Measurements from ENCODE around the gene RNF25. TPM values are rescaled to one million over a fixed set of nuclear protein-coding genes. Genes with fewer than 3 reads are reported as not detected.

RNF25 gene
- total and polyA plus RNA-seq, 2 experiments from 2014 or later = 18.3 to 22.2 TPM

- H3K9me2 ChIP-seq (ENCODE audit: insufficient read depth) = no peaks in the 10 kb centered on the region
- Mint-ChIP-seq H3K4me3 (no peak overlapping the region), H3K9me3 (no peaks in the 10 kb centered on the region), H3K36me3 (ENCODE audit: low read depth) (peaks cover 7% of the 10 kb centered on the region; the same call in 2 of the 3 replicates), H3K27me3 (ENCODE audit: insufficient read depth, low read depth, poor library complexity) (peaks cover 5% of the 10 kb centered on the region), H3K27ac (no peak overlapping the region), H3K4me1 (peaks cover 6% of the 10 kb centered on the region; the same call in 2 of the 3 replicates)
- no peak for ATAC-seq
- no peak for DNase-seq (ENCODE audit: low spot score)
- H2AFZ ChIP-seq = no peak overlapping the region
- H3K4me1 ChIP-seq (ENCODE audit: insufficient read depth) = no peaks in the 10 kb centered on the region
- H3F3A ChIP-seq (replicated peaks; ENCODE audit: low read depth) = no peaks in the 10 kb centered on the region
- TF ChIP-seq, protein P1, sequence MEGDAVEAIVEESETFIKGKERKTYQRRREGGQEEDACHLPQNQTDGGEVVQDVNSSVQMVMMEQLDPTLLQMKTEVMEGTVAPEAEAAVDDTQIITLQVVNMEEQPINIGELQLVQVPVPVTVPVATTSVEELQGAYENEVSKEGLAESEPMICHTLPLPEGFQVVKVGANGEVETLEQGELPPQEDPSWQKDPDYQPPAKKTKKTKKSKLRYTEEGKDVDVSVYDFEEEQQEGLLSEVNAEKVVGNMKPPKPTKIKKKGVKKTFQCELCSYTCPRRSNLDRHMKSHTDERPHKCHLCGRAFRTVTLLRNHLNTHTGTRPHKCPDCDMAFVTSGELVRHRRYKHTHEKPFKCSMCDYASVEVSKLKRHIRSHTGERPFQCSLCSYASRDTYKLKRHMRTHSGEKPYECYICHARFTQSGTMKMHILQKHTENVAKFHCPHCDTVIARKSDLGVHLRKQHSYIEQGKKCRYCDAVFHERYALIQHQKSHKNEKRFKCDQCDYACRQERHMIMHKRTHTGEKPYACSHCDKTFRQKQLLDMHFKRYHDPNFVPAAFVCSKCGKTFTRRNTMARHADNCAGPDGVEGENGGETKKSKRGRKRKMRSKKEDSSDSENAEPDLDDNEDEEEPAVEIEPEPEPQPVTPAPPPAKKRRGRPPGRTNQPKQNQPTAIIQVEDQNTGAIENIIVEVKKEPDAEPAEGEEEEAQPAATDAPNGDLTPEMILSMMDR (conservative IDR thresholded peaks at IDR 0.05; ENCODE audit: low read depth in 2 of 2) = no peak
- H3K79me2 ChIP-seq (replicated peaks; ENCODE audit: insufficient read depth) = no peaks in the 10 kb centered on the region
- H4K20me1 ChIP-seq (replicated peaks; ENCODE audit: insufficient read depth) = no peaks in the 10 kb centered on the region
- no peaks in the 10 kb centered on the region for H3K27me3 ChIP-seq (ENCODE audit: insufficient read depth)
- H3K27ac ChIP-seq (ENCODE audit: low read depth) = no peak overlapping the region
- no peaks in the 10 kb centered on the region; the same call in 1 of the 2 replicates for H3K36me3 ChIP-seq (ENCODE audit: insufficient read depth)
- no peak overlapping the region for H3K4me3 ChIP-seq
- H3K4me2 ChIP-seq = no peak overlapping the region
Measured at GRCh38 chr2:218701806-218702205, 30.0 kb upstream of the RNF25 start.

DNA sequence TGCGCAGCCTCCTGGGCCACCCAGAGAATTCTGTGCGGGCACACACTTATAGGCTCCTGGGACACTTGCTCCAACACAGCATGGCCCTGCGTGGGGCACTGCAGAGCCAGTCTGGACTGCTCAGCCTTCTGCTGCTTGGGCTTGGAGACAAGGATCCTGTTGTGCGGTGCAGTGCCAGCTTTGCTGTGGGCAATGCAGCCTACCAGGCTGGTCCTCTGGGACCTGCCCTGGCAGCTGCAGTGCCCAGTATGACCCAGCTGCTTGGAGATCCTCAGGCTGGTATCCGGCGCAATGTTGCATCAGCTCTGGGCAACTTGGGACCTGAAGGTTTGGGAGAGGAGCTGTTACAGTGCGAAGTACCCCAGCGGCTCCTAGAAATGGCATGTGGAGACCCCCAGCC, 27.1 kb upstream of the RNF25 start:
- Histone ChIP-seq H3K4me2 (no peak overlapping the region), H3K27ac (ENCODE audit: low read depth) (no peak overlapping the region), H4K20me1 (replicated peaks; ENCODE audit: insufficient read depth) (no peaks in the 10 kb centered on the region), H3K79me2 (replicated peaks; ENCODE audit: insufficient read depth) (no peaks in the 10 kb centered on the region), H3K9me2 (ENCODE audit: insufficient read depth) (no peaks in the 10 kb centered on the region), H3K4me3 (no peak overlapping the region), H3K27me3 (ENCODE audit: insufficient read depth) (no peaks in the 10 kb centered on the region), H3F3A (replicated peaks; ENCODE audit: low read depth) (no peaks in the 10 kb centered on the region), H3K4me1 (ENCODE audit: insufficient read depth) (no peaks in the 10 kb centered on the region), H3K36me3 (ENCODE audit: insufficient read depth) (peaks cover 6% of the 10 kb centered on the region), H2AFZ (no peak overlapping the region)
- TF ChIP-seq, protein P2, sequence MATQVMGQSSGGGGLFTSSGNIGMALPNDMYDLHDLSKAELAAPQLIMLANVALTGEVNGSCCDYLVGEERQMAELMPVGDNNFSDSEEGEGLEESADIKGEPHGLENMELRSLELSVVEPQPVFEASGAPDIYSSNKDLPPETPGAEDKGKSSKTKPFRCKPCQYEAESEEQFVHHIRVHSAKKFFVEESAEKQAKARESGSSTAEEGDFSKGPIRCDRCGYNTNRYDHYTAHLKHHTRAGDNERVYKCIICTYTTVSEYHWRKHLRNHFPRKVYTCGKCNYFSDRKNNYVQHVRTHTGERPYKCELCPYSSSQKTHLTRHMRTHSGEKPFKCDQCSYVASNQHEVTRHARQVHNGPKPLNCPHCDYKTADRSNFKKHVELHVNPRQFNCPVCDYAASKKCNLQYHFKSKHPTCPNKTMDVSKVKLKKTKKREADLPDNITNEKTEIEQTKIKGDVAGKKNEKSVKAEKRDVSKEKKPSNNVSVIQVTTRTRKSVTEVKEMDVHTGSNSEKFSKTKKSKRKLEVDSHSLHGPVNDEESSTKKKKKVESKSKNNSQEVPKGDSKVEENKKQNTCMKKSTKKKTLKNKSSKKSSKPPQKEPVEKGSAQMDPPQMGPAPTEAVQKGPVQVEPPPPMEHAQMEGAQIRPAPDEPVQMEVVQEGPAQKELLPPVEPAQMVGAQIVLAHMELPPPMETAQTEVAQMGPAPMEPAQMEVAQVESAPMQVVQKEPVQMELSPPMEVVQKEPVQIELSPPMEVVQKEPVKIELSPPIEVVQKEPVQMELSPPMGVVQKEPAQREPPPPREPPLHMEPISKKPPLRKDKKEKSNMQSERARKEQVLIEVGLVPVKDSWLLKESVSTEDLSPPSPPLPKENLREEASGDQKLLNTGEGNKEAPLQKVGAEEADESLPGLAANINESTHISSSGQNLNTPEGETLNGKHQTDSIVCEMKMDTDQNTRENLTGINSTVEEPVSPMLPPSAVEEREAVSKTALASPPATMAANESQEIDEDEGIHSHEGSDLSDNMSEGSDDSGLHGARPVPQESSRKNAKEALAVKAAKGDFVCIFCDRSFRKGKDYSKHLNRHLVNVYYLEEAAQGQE (IDR thresholded peaks at IDR 0.05; ENCODE audit: unreplicated experiment) = no peak
- TF ChIP-seq, protein P1 (conservative IDR thresholded peaks at IDR 0.05; ENCODE audit: low read depth in 2 of 2) = 0 out of 4 replicates have a peak, but pooled peaks of 1 of the 2 experiments have one; percentile 4
- Mint-ChIP-seq H3K36me3 (ENCODE audit: low read depth) (peaks cover 16% of the 10 kb centered on the region), H3K9me3 (no peaks in the 10 kb centered on the region; the same call in 2 of the 3 replicates), H3K27ac (no peak overlapping the region), H3K27me3 (ENCODE audit: insufficient read depth, low read depth, poor library complexity) (peaks cover 3% of the 10 kb centered on the region), H3K4me1 (peaks cover 6% of the 10 kb centered on the region; the same call in 2 of the 3 replicates), H3K4me3 (no peak overlapping the region)
- ATAC-seq (no peak), DNase-seq (ENCODE audit: low spot score) (no peak)

Data from GM23338 (cell line).